Measurements from ENCODE around the gene LINC00237.
A peak's percentile ranks its signal among the peaks of the same experiment; 100 is the strongest.

LINC00237 gene

DNA sequence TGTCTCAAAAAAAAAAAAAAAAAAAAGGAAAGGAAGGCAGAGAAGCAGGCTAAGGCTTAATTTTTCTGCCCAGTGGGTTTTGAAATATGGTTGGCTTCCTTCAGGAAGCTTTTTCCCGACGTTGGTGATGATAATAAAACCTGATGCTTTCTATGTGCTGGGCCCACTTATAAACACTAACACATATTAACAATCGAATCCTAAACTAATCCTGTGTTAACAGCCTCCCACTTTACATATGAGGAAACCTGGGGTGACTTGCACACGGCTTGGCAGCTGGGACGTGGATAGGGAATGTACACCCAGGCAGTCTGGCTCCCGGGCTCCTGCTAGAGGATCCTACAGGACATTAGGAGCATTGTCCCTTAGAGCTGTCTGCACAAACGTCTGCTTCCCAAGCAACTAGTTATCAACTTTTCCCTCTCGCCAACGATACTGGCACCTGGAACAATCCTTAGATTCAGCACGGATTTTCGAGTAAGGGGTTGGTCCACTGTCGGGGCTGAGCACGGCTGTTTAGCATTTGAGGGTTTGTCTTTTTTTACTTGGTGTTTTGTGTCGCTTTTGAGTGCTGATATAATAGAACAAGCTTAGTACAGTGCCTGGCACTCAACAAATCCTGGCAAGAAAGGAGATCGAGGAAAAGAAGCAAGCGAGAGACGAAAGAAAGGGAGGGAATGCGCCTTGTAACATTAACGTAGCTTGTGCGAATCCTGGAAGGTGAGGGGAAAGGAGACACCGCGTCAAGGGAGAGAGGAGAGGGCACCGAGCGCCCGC, 19.1 kb upstream of the LINC00237 start:
- no peak for DNase-seq (ENCODE audit: low spot score)

- no peak for DNase-seq (ENCODE audit: low spot score)
Measured at GRCh38 chr20:21124190-21124589, 18.0 kb upstream of the LINC00237 start.

GRCh38 chr20:21118782-21119181, 12.6 kb upstream of the LINC00237 start:
- DNase-seq (ENCODE audit: low spot score), result no peak

DNA sequence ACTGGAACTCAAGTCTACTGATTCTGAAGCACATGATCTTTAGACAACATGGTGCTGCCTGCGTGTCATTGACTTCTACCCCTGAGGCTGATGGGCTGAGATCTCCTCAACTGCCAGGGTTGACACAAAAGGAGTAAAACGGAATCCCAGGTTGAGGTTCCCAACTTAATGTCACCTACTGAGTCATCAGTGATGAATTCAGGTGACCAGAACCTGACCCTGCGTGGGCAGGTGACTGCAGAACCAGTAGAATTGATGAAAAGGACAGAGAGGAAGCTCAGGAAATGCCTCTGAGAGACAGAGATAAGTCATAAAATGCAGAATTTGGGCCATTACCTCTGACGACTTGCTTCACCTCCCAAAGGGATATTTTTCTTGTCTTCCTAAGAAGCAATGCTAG, 12.0 kb upstream of the LINC00237 start:
- DNase-seq (ENCODE audit: low spot score), result no peak

DNA sequence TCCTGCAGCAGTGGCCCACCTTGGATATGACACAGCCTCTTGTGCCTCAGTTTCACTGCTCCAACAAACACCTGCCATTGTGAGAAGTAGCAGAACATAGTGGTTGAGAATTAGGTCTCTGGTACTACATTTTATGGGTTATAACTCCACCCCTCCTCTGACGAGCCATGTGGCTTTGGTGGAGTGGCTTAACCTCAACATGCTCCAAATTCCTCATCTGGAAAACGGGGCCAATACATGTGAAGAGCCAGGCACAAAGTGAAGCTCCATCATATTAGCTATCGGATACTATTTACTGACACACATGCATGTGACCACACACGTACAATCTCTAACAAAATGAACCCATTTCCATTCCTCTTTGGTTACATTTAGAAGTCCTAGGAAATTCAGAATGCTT, 11.4 kb upstream of the LINC00237 start:
- no peak for DNase-seq (ENCODE audit: low spot score)

GRCh38 chr20:21114584-21114983, 8.4 kb upstream of the LINC00237 start:
- DNase-seq (ENCODE audit: low spot score), result no peak

DNA sequence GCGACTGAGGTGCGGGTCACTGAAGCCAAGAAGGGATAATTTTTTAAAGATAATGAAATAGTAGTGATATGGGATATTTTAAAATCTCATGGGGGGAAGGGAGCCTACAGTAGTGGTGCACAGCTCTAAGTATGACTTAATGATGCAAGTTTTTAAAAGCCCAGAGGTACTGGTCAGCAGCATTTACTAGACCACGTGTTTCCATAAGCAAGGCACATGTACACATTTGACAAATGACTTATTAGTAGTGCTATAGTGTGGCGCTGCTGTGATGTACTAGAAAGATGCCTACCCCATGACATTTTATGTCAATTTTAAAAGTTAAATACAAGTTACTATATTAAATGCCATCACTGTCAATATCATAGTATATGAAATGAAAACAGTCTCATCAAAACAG, 7.5 kb upstream of the LINC00237 start:
- DNase-seq (ENCODE audit: low spot score), result no peak

GRCh38 chr20:21111416-21111815, 5.3 kb upstream of the LINC00237 start:
- DNase-seq (ENCODE audit: low spot score), result no peak

DNA sequence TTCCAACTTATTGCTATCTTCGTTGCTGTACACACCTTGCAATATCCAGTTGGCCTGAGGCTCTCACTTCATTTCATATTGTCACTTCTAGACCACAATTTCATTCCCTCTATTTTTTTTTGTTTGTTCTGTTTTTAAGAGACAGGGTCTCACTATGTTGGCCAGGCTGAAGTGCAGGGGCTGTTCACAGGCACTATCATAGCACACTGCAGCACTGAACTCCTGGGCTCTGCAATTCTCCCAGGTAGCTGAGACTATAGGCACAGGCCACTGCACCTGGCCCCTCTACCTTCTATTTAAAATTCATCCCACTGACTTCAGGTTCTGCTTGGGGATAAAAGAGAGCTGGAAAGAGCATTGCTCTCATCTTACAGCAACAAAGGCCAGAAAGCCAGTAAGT, 4.7 kb upstream of the LINC00237 start:
- DNase-seq (ENCODE audit: low spot score), result no peak

- no peak for DNase-seq (ENCODE audit: low spot score)
Measured at GRCh38 chr20:21109144-21109543, 3.0 kb upstream of the LINC00237 start.

DNA sequence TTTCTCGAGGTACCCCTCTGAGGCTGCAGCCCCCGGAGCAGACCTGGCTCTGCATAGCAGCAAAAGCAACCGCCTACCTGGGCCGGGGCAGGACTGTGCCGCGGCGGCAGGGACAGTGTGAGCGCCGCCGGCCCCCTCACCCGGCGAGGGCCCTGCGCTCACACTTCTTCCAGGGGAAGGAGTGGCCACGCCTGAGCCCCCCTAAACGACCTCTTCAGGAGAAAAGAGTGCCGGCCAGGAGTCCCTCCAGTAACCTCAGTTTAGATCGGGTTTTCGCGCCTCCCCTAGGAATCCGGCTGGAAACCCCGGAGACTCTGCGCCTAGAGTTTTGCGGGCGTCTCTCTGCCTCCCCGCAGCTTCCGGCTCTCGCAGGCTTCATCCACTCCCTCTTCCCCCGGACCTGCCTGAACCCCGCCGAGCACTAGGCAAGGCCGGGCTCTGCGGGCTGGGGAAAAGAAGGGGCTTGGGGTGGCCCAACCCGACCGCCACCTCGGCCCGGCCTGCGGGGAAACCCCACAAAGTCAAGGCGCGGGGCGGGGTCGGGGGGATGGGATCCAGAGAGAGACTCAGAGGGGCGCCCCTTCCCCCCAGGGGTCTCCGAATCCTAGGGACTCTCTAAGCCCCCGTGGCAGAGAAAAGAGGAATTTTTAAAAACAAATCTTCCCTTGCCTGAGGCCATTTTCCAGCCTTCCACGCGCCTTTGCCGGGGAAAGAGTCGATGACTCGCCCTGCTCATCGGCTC, 558 bp downstream of the LINC00237 start:
- DNase-seq (ENCODE audit: low spot score), result no peak

DNA sequence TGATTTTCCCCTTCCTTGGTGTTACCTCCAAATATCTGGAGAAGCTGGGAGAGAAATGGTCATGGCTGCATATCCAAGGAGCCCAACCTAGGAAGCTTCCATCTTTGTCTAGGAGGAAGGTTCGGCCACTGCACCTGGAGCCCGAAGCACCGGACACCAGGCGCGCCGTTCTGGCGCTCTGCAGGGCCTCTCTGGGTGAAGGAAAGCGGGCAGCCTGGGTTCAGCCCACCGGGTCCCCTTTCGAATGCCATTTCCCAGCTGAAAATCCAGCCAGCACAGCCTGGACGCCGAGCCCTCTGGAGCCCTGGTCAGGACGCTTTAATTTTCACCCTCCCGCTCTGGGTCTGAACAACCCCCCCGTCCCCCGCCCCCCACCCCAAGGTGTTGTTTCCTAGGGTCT, 1.2 kb downstream of the LINC00237 start:
- DNase-seq (ENCODE audit: low spot score), result no peak

DNA sequence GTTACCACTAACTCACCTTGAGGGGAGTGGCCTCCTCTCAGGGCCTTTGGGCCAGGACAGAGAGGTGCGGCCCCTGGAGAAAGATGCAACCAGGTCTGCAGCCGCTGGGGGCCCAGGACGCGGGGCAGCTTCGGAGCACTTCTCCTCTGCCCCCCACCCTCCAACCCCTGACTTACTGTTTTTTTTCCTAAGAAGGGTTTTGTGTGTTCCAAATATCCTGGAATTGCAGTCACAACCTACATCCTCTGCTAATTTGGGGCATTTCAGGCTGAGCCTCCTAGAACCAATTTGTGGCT, 1.7 kb downstream of the LINC00237 start:
- DNase-seq (ENCODE audit: low spot score), result no peak

- no peak for DNase-seq (ENCODE audit: low spot score)
Measured at GRCh38 chr20:21103582-21104465, 2.3 kb downstream of the LINC00237 start.

GRCh38 chr20:21102603-21103311, 3.4 kb downstream of the LINC00237 start:
- peak; percentile 32 for DNase-seq (ENCODE audit: low spot score)

GRCh38 chr20:21101932-21102575, 4.1 kb downstream of the LINC00237 start:
- DNase-seq (ENCODE audit: low spot score), result no peak

DNA sequence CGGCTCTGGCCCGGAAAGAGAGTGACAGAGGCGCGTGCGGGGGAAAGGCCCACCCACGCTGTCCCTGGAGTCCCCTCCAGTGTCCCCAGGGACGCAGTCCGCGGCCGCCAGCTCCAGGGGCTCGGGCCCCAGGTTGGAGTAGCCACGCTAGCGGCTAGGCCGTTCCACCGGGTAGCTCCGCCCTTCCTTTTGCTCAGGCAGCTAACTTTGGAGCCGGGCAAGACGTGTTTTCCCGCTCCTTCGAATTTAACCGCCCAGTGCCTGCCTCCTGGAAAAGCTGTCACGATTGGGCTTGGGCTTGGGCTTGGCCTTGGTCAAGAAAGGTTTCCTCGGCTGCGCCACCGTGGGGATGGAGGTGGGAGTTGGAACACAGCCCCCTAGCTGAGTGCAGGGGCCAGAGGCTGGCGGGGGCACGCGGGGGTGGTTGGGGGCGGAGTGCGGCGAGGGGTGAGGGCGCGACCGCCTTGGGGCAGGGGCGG, 4.7 kb downstream of the LINC00237 start:
- DNase-seq (ENCODE audit: low spot score), result no peak

GRCh38 chr20:21100578-21101452, 5.3 kb downstream of the LINC00237 start:
- no peak for DNase-seq (ENCODE audit: low spot score)

DNA sequence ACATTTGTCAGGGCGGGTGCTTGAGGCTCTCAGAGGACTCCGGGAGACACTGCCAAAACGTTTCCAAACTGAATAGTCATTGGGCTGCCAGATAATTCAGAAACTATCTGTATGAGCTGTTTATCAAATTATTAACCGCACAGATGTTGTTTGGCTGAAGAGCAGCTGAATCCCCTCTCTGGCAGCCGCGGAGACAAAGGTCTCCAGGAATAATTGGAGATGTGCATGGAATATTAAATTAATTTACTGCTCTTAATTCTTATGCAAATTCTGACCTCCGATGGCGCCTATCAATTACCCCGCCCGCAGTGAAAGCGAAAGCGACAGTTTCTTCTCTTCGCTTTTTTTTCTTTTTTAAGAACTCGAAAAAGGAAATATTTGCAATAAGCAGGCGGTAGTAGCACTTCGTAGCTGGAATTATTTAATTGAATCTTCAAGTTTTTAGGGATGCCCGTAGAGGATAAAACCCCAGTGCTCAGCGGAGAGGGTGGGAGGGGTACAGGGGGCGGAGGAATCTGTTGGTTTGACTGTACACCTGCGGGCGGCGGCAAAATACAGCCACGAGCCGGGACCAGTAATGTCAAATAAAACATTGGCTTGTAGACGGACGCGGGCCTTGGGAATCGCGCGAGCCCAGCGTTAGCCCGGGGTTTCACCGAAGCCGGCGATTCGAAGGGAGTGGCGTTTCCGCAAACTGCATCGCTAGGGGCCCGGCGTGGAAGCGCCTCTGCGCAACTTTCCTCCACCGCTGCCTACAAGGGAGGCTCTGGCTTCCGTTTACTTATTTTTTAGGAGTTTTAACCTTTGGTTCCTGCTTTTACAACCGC, 6.2 kb downstream of the LINC00237 start:
- DNase-seq (ENCODE audit: low spot score), result peak; percentile 27
